Lower leg skin (tissue), 4 donors: Measurements from ENCODE around the gene OLFML2B. TPM values are rescaled to one million over a fixed set of nuclear protein-coding genes. Genes with fewer than 3 reads are reported as not detected.

Source experiments
- DNase-seq, 2 donors: peaks; one replicate each; pipeline ENCODE4 v3.0.0-alpha.2; 2019; ENCODE audit warnings: low spot score in 2 of 2
- H3K4me3 ChIP-seq: fragments of 200-600 bp; sonication (generic); 2 replicates; pipeline ENCODE4 v1.5.1; 2017; ENCODE audit warnings: mild to moderate bottlenecking, low read depth; ENCODE audit not compliant: poor library complexity, severe bottlenecking
- CTCF ChIP-seq, 3 donors: fragments of 450-650 bp; IDR thresholded peaks; one replicate each; pipeline ENCODE4 v1.5.1; 2016; ENCODE audit warnings: antibody characterized with exemption in 3 of 3, mild to moderate bottlenecking in 3 of 3, moderate library complexity in 2 of 3
- POLR2A ChIP-seq, 2 donors: fragments of 450-650 bp; IDR thresholded peaks; one replicate each; pipeline ENCODE4 v1.6.1; 2016 to 2017; ENCODE audit warnings: antibody characterized with exemption in 2 of 2, mild to moderate bottlenecking in 1 of 2, moderate library complexity in 1 of 2
- WGBS, 2 donors: methylation state at CpG; one replicate each; pipeline ENCODE4 v1.1.5; 2018; 5-methylcytosine and 5-hydroxymethylcytosine counted together
- intact Hi-C: fragments of 100-400 bp; cut with DNase I; formaldehyde crosslinking; loops from one replicate; pipeline ENCODE4 v1.15.0; 2023; ENCODE audit warnings: low total_unique reads
- total RNA-seq, 4 donors: library from RNA; depleted of rRNA; stranded (reverse); fragments of >200 nt; gene quantifications; one replicate each; pipeline ENCODE4 v1.1.0, GENCODE V29; 2016

OLFML2B gene
- total RNA-seq, 4 donors from 2014 or later: 2.0 to 6.1 (median 3.1) TPM

DNA sequence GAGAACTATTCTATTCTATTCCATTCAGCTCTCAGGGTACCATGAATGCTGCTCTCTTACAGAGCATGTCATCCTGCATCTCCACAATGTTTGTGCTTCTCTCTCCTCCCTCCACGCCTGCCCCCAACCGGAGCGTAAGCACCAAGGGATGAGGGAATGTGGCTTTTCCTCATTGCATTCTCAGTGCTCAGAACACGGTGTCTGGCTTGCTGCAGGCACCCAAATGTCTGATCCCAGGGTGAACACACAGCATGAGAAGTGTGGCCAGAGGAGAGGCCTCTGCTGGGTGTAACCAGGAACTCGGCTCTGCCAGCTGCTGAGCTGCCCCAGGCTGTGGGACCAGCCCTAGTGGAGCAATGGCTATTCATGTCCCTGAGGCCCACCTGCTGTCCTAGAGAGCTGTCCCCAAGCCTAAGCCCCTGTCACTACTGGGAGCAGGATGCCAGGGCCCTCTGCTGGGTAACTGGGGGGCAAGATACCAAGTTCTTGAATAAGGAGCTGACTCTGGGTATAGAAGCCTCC is 38.3 kb downstream of the OLFML2B start:
- no peak overlapping the region for H3K4me3 ChIP-seq
- intact Hi-C loops: no loop called here
- TF ChIP-seq POLR2A (IDR thresholded peaks at IDR 0.05): no peak
- no peak for TF ChIP-seq CTCF (IDR thresholded peaks at IDR 0.05)
- WGBS, 2 donors: 60 to 69% methylated on average over 5 of the region's 5 CpGs
- DNase-seq: no peak

DNA sequence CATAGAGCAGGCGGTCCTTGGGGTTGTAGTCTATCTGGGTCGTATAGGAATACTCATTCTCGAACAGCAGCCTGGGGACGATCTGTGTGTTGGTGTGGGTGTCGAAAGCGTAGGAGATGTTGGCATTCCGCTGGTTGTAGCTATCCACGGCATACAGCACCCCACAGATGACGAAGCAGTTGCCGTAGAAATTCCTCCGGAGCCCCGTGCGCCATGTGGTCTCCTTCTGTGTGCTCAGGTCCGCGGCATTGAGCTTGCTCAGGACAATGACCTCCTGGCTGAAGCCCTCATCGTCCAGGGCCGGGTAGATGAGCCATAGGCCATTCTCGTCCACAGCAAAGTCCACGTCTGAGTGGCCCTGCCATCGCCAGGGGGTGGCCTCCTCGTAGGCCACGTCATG is 39.9 kb downstream of the OLFML2B start:
- no peak for TF ChIP-seq CTCF (IDR thresholded peaks at IDR 0.05)
- no peak for TF ChIP-seq POLR2A (IDR thresholded peaks at IDR 0.05)
- intact Hi-C loops: no loop called here
- DNase-seq: peak in 1 of 2 donors; percentile 81
- H3K4me3 ChIP-seq: no peak overlapping the region
- 94 to 95% methylated on average over 21 to 22 of the region's 22 CpGs for WGBS, 2 donors

GRCh38 chr1:161982917-161983316 is 40.8 kb downstream of the OLFML2B start:
- TF ChIP-seq CTCF (IDR thresholded peaks at IDR 0.05) (no peak), POLR2A (IDR thresholded peaks at IDR 0.05) (no peak)
- peak in 1 of 2 donors; percentile 39 for DNase-seq
- H3K4me3 ChIP-seq: no peak overlapping the region
- 77 to 87% methylated on average over 9 of the region's 9 CpGs for WGBS, 2 donors
- intact Hi-C loops: no loop called here

- peak in 1 of 2 donors; percentile 61 for DNase-seq
- H3K4me3 ChIP-seq: no peak overlapping the region
- 75% methylated on average over 5 of the region's 5 CpGs for WGBS, 2 donors
- intact Hi-C loops: no loop called here
- TF ChIP-seq CTCF (IDR thresholded peaks at IDR 0.05) (no peak), POLR2A (IDR thresholded peaks at IDR 0.05) (no peak)
Observed at GRCh38 chr1:161982507-161982895, 41.2 kb downstream of the OLFML2B start.

- no peak overlapping the region for H3K4me3 ChIP-seq
- 67 to 74% methylated on average over 11 of the region's 11 CpGs for WGBS, 2 donors
- DNase-seq: peak in 1 of 2 donors; percentile 50
- no peak for TF ChIP-seq CTCF (IDR thresholded peaks at IDR 0.05)
- TF ChIP-seq POLR2A (IDR thresholded peaks at IDR 0.05): no peak
- intact Hi-C loops: no loop called here
Observed at GRCh38 chr1:161981735-161982506, 41.7 kb downstream of the OLFML2B start.
